ENCODE results near the gene MTHFD2L.
A peak's percentile ranks its signal among the peaks of the same experiment; 100 is the strongest.

MTHFD2L gene

GRCh38 chr4:74262522-74262921 lies 104.6 kb downstream of the MTHFD2L start:
- peak; percentile 39 for DNase-seq (ENCODE audit: low read depth)
- TF ChIP-seq CTCF (IDR thresholded peaks at IDR 0.05; ENCODE audit: low read length, missing control alignments), result no peak
- no peak overlapping the region for H3K4me3 ChIP-seq (replicated peaks; ENCODE audit: low read depth, low read length)

DNA sequence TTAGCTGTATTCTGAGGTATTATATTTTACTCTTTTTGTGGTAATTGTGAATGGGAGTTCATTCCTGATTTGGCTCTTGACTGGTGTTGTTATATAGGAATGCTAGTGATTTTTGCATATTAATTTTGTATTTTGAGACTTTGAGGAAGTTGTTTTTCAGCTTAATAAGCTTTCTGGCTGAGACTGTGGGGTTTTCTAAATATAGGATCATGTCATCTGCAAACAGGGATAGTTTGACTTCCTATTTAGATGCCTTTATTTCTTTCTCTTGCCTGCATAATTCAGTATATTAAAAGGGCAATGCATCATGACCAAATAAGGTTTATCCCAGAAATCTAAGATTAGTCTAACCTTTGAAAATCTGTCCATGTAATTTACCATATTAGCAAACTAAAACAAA lies 105.6 kb downstream of the MTHFD2L start:
- TF ChIP-seq CTCF (IDR thresholded peaks at IDR 0.05; ENCODE audit: low read length, missing control alignments), result no peak
- no peak for DNase-seq (ENCODE audit: low read depth)
- no peak overlapping the region for H3K4me3 ChIP-seq (replicated peaks; ENCODE audit: low read depth, low read length)

DNA sequence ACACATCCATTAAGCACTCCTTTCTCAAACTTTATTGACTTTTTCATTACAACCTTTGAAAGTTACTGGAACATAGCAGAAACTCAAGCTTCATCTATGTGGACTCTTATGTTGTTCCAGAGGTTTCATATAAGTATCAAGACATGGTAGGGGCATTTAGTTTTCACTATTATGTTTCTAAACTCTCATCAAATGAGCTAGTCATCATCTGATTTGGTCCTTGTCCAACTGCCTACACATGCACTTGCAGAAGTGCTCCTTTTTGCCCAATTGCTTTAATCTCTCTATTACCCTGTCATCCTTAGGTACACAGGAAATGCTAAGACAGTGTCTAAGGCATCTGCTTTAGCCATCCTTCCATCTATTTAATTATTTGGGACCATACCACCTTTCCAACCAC lies 108.2 kb downstream of the MTHFD2L start:
- DNase-seq (ENCODE audit: low read depth), result no peak
- no peak for TF ChIP-seq CTCF (IDR thresholded peaks at IDR 0.05; ENCODE audit: low read length, missing control alignments)
- no peak overlapping the region for H3K4me3 ChIP-seq (replicated peaks; ENCODE audit: low read depth, low read length)

- DNase-seq (ENCODE audit: low read depth), result peak; percentile 72
- no peak overlapping the region for H3K4me3 ChIP-seq (replicated peaks; ENCODE audit: low read depth, low read length)
- no peak for TF ChIP-seq CTCF (IDR thresholded peaks at IDR 0.05; ENCODE audit: low read length, missing control alignments)
Observed at GRCh38 chr4:74267998-74268606, 110.2 kb downstream of the MTHFD2L start.

DNA sequence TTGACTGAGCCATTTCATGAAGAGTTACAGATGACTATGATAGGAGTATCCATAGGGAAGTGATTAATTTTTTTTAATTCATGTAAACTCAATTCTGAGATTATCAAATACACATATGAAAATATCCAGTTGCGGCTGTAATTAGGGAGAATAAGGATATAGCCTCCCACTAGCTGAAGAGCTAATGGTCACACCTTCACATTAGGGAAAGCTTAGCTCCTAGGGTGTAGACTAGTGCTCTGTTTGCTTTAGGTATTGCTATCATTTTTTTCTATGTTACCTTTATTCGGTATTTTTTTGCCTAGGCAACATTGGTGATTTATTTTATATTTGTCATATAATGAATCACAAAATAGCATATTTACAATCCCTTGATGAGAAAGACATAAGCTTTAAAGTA lies 110.7 kb downstream of the MTHFD2L start:
- TF ChIP-seq CTCF (IDR thresholded peaks at IDR 0.05; ENCODE audit: low read length, missing control alignments), result no peak
- no peak overlapping the region for H3K4me3 ChIP-seq (replicated peaks; ENCODE audit: low read depth, low read length)
- no peak for DNase-seq (ENCODE audit: low read depth)

DNA sequence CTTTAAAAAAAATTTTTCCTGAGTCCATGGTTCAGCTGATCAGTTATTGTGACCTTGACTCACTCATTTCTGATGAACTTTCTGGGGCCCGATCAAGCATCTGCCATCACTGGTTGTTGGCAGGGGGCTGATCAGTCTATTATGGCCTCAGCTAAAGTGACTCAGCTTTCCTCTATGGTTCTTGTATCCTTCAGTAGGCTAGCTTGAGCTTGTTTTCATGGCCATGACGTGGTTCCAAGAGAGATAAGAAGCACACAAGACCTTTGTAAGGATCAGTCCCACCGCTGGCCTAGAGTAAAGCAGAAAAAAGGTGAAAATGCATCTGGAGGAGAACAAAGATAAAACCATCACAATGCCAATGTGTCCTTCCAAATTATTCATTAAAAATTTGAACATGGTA lies 120.6 kb downstream of the MTHFD2L start:
- no peak for TF ChIP-seq CTCF (IDR thresholded peaks at IDR 0.05; ENCODE audit: low read length, missing control alignments)
- H3K4me3 ChIP-seq (replicated peaks; ENCODE audit: low read depth, low read length), result no peak overlapping the region

GRCh38 chr4:74279716-74280115 lies 121.8 kb downstream of the MTHFD2L start:
- no peak for TF ChIP-seq CTCF (IDR thresholded peaks at IDR 0.05; ENCODE audit: low read length, missing control alignments)
- no peak overlapping the region for H3K4me3 ChIP-seq (replicated peaks; ENCODE audit: low read depth, low read length)
- DNase-seq (ENCODE audit: low read depth), result no peak

More for the DNA sequence above, 120.6 kb downstream of the MTHFD2L start:
- DNase-seq (ENCODE audit: low read depth), result no peak

All from fibroblast of pulmonary artery (primary cell).